OCI-LY7 (cell line): Measurements from ENCODE around the gene BRSK1.

ENCODE experiments used
- CTCF ChIP-seq: fragments of 200-600 bp; sonication (generic); conservative IDR thresholded peaks from 2 replicates; pipeline ENCODE4 v1.5.1; 2014; ENCODE audit warnings: mild to moderate bottlenecking, antibody characterized with exemption, low read length, moderate library complexity, mixed read lengths
- EZH2phosphoT487 ChIP-seq: fragments of 200-600 bp; sonication (generic); IDR thresholded peaks from 2 replicates; pipeline ENCODE4 v1.6.1; 2018; ENCODE audit warnings: low read depth, borderline replicate concordance, mild to moderate bottlenecking, mixed run types, antibody characterized with exemption, low read length, moderate library complexity, mixed read lengths

- TF ChIP-seq CTCF (no peak), EZH2phosphoT487 (no peak)
Observed at GRCh38 chr19:55353356-55353802, 69.6 kb downstream of the BRSK1 start.
